OCI-LY1 (cell line): ENCODE measurements around the gene LAPTM5.

Source experiments
- CTCF ChIP-seq: fragments of 200-600 bp; sonication (generic), shearing (Covaris generic); IDR thresholded peaks from 2 replicates; pipeline ENCODE4 v1.5.1; 2017; ENCODE audit warnings: mild to moderate bottlenecking, antibody characterized with exemption, low read length, moderate library complexity, mixed read lengths
- EZH2 ChIP-seq: fragments of 200-600 bp; sonication (generic), shearing (Covaris generic); IDR thresholded peaks from 2 replicates; pipeline ENCODE4 v1.8.0; 2017; ENCODE audit warnings: borderline replicate concordance, mixed run types, mild to moderate bottlenecking, antibody characterized with exemption, low read length, moderate library complexity, mixed read lengths

- no peak for TF ChIP-seq CTCF
- no peak for TF ChIP-seq EZH2
Measured at GRCh38 chr1:30728832-30729638, 28.5 kb downstream of the LAPTM5 start.
